ENCODE measurements around the gene FGF2. TPM values are rescaled to one million over a fixed set of nuclear protein-coding genes. Genes with fewer than 3 reads are reported as not detected.
A peak's percentile ranks its signal among the peaks of the same experiment; 100 is the strongest.

The FGF2 gene
- total RNA-seq, 1 experiment from 2014 or later = 3.8 TPM

DNA sequence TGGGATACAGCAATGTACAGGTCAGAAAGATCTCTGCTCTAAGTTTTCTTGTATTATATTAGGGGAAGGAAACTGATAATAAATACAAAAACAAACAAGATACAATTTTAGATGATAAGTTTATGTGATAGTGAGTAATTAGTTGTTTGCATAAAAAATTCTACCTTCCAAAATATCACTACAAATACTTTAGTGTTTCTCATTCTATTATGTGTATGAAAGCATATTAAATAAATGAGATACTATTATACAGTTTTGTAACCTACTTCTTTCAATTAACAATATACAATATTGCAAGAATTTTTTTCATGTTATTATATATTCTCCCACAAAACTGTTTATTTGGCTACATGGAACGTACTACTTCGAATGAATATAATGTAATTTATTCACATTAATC, 4.2 kb upstream of the FGF2 start:
- ATAC-seq = no peak
- intact Hi-C loops (cut with micrococcal nuclease) = no loop called here
- RAD21 ChIA-PET (ENCODE audit: low non-redundant PET in 1 of 2, low total read pairs in 2 of 2, uncharacterized antibody in 2 of 2, unreplicated experiment in 2 of 2) = no interaction called here
- BruUV-seq (replicated peaks) = no TSS peak
- Histone ChIP-seq H3K36me3 (ENCODE audit: control insufficient read depth in 1 of 2, insufficient read depth in 2 of 2, low read length in 2 of 2) (no peaks in the 10 kb centered on the region), H4K20me1 (ENCODE audit: insufficient read depth) (no peaks in the 10 kb centered on the region), H2AFZ (ENCODE audit: low read depth, low read length, poor library complexity, severe bottlenecking) (peak overlapping the region; percentile 86), H3K27ac (ENCODE audit: low read depth, low read length) (no peak overlapping the region), H3K9me3 (ENCODE audit: control insufficient read depth in 1 of 2, insufficient read depth in 1 of 2, low read depth in 1 of 2, low read length in 2 of 2) (no peaks in the 10 kb centered on the region), H3K4me3 (replicated peaks in 1 of 2; ENCODE audit: low read depth in 1 of 2, low read length in 2 of 2) (no peak overlapping the region), H3K9me2 (ENCODE audit: insufficient read depth) (no peaks in the 10 kb centered on the region), H3K4me1 (ENCODE audit: control insufficient read depth in 1 of 2, insufficient read depth in 2 of 2, low read length in 2 of 2) (peaks cover 4 to 34% of the 10 kb centered on the region in 2 experiments), H3K27me3 (ENCODE audit: insufficient read depth, low read length) (no peaks in the 10 kb centered on the region), H3K79me2 (ENCODE audit: insufficient read depth, low read length) (no peaks in the 10 kb centered on the region), H3K4me2 (ENCODE audit: low read length) (no peak overlapping the region), H3K9ac (ENCODE audit: low read length) (no peak overlapping the region)
- CTCF ChIA-PET = no interaction called here
- TF ChIP-seq ZBTB33 (IDR thresholded peaks at IDR 0.05; ENCODE audit: extremely low read depth, insufficient replicate concordance, low read length) = no peak
- no peak for TF ChIP-seq CBX3 (IDR thresholded peaks at IDR 0.05; ENCODE audit: low read depth)
- no peak for TF ChIP-seq ZFX (IDR thresholded peaks at IDR 0.05)
- no peak for TF ChIP-seq REST (IDR thresholded peaks at IDR 0.05; ENCODE audit: low read depth)
- TF ChIP-seq YY1 (IDR thresholded peaks at IDR 0.05; ENCODE audit: extremely low read depth, insufficient replicate concordance, low read depth, low read length) = no peak
- TF ChIP-seq RAD21 (IDR thresholded peaks at IDR 0.05; ENCODE audit: low read depth) = no peak
- no peak for TF ChIP-seq JUND (IDR thresholded peaks at IDR 0.05)
- no peak for TF ChIP-seq MAX (IDR thresholded peaks at IDR 0.05)
- POLR2A ChIA-PET = no interaction called here
- DNase-seq (ENCODE audit: low read depth, low spot score) = no peak

Measured in HCT116 (cell line).